HG02981 (cell line): ENCODE data around the gene SYK.

Experiments used
- ATAC-seq: cut with Tn5 transposase; IDR thresholded peaks from one replicate; pipeline ENCODE4 v1.9.1; 2021; ENCODE audit warnings: mild to moderate bottlenecking, moderate library complexity; ENCODE audit not compliant: unreplicated experiment

The SYK gene

DNA sequence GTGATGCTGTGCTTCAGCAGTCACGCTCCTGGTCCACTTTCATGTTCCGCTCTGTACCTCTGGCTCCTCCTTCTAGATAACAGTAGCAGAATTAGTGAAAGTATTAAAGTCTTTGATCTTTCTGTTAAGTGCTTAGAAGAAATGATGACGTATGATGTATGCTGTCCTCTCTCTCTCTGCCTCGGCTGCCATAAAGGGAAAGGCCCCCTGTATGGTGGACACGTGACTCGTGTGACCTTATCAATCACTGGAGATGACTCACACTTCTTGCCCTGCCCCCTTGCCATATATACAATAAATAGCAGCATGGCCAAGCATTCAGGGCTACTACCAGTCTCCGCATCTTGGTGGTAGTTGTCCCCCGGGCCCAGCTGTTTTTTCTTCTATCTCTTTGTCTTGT lies 100.3 kb downstream of the SYK start:
- ATAC-seq: no peak

DNA sequence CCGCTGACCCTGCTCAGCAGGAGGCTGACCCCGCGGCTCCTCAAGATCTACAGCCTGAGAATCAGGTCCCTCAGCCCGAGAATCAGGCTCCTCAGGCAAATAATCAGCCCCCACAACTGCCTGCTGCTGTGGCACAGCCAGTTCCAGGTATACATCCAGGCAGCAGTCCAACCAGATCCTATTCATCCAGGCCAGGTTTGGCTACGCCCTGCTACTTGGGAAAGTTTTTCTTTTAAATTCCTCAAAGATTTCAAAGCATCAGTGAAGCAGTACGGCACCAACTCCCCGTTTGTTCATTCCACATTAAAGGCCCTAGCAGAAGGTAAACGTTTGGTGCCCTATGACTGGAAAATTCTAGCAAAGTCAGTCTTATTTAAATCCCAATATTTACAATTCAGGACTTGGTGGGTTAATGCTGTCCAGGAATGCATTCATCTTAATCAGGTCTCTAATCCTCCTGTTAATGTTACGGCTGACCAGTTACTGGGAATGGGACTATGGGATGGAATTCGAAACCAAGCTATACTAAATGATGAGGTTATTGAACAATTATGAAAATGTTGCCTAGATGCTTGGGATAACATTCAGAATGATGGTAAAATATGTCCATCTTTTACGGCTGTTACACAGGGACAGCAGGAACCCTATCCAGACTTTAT lies 102.3 kb downstream of the SYK start:
- no peak for ATAC-seq

DNA sequence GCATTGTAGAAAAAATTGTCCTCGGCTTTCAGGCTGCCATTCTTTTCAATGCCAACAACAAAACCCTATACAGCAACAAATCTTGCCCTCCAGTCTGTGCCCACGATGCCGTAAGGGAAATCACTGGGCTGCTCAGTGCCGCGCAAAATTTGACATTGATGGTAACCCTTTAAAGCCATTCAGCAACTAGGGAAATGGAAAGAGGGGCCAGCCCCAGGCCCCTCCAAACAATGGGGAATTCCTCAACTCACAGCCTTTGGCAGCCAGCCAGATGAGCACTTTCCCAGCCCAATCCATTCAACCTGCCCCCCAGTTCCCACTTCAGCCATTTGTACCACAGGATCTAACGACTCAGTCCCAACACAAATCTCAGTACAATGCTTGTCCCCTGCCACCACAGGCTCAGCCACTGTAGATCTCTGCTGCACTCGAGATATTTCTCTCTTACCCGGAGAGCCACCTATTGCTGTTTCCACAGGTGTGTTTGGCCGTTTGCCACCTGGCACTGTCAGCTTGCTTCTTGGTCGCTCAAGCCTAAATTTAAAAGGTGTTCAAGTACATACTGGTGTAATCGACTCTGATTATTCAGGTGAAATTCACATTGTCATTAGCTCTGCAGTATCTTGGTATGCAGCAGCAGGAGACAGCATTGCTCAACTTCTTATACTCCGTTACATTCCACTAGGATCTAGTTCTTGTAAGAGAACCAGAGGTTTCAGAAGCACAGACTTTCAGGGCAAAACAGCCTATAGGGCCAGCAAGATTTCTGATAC lies 103.3 kb downstream of the SYK start:
- no peak for ATAC-seq

DNA sequence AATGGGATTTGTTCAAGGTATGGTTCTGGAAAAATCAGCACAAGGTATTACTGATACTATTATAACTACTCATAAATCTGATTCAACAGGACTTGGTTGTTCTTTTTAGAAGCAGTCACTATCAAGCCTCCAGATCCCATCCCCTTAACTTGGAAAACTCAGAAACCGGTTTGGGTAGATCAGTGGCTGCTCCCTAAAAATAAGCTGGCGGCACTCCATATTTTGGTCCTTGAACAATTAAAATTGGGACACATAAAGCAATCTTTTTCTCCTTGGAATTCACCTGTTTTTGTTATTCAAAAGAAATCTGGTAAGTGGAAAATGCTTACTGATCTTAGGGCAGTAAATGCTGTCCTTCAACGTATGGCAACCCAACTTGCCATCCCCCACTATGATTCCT lies 104.2 kb downstream of the SYK start:
- ATAC-seq: no peak

DNA sequence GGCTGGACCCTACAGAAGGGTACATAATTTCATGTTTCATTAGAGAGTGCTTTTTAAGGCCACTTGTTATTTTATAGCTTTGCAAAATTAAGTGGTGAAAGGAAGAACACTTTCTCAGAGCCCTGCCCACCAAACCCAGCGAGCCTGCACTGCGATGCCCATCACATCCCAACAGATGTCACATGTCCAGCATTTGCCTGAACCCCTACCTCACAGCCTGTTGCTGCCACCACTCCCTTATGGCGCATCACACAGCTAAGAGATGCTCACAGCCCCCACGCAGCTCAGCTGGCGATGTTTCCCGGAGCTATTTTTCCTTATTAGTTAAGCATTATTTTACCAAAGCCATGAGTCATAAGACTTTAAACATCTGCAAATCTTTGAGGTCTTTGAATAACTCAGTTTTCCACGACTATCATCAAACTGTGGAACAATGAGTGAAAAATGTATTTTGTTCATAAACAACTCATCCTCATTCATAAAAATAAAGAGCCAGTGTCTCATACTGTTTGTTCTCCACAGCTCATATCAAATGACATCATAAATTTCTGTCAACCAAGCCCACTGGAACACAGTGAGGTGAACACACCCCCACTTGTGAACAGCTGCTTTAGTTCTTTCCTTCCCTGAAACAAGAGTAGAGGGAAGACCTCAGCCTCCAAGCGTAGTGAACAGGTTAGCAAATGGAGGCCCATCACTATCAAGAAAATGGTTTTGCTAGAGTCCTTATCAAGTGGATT lies 104.9 kb downstream of the SYK start:
- no peak for ATAC-seq

DNA sequence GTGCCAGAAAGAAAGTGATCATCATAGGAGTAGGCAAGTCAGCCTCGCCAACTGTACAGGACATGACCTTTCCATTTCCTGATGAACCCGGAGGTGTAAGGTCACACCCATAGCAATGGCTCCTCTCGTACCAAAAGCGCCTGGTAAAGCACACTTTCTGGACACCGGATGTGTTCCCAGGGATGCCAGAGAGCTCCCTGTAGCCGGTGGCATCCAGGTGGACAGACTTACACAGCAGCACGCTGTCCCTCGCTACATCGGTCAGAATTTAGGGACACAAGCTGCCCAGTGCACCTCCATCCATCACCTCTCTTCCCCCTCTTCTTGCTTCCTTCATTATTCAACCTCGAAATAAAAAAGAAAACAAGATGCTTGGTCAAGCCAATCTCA lies 105.4 kb downstream of the SYK start:
- no peak for ATAC-seq

DNA sequence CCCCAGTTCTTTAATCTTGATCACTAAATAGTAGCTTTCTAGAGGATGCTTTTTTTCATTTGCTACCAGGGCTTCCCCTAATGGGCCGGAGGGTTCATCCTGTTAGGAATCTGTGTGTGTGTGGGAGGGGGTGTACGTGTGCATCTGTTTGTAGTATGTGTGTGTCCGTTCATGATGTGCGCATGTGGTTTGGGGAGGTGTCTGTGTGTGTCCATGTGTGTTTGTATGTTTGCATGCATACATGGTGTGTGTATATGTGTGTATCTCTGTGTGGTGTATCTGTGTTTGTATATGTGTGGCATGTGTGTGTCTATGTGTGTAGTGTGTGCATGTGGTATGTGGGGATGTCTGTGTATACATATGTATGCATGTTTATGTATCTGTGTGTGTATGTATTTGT lies 106.2 kb downstream of the SYK start:
- ATAC-seq: no peak

DNA sequence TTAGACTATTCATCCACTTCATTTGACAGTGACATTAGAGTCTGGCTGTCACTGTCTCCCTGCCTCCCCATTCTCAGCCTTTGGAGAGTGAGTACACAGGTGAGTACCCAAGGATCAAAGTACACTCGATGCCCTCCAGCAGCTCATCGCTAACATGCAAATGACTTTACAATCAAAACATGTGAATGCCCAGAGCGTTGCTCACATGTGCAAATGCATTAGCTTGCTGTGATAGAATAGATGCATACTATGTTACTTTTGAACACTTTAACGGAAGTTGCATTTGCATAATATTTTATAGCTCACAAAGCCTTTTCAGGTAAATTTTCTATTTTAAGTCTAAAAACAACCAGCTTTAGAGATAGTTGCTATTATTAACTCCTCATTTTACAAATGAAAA lies 107.6 kb downstream of the SYK start:
- ATAC-seq: no peak

DNA sequence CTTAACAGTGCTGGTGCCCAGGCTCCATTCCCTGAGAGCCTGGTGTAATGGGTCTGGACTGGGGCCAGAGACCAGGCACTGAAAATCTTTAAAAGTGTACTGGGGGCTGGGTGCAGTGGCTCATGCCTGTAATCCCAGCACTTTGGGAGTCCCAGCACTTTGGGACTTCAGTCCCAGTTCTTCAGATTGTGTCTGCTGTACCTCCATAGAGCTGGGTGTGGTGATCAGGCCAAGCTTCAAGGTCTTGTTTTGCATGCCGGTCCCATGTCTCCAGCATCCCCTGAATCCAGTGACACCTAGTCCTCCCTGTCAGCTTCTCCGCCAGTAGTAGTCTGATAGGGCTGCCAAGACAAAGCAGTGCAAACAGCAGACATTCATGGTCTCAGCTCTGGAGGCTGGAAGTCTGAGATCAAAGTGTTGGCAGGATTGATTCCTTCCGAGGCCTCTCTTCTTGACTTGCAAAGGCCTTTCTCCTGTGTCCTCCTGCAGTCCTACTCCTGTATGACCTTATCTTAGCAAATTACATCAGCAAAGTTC lies 108.2 kb downstream of the SYK start:
- no peak for ATAC-seq

DNA sequence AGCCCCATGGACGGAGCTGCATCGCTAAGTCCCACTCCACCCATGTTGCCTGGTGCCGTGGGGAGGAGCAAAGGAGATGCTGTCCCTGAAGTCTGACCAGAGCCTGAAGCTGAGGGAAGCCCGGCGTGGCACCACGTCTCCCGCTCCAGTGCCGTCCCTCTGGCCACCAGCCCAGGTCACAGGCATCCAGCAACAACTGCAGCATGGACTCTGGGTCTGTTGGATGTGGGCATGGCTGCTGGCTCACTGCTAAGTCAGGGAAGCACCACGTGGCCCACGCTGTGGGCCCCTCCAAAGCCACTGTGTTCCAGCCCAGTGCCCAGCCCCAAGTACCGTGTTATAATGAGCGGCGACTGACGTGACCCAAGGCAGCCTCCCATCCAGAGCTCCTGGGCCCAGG lies 112.6 kb downstream of the SYK start:
- no peak for ATAC-seq

DNA sequence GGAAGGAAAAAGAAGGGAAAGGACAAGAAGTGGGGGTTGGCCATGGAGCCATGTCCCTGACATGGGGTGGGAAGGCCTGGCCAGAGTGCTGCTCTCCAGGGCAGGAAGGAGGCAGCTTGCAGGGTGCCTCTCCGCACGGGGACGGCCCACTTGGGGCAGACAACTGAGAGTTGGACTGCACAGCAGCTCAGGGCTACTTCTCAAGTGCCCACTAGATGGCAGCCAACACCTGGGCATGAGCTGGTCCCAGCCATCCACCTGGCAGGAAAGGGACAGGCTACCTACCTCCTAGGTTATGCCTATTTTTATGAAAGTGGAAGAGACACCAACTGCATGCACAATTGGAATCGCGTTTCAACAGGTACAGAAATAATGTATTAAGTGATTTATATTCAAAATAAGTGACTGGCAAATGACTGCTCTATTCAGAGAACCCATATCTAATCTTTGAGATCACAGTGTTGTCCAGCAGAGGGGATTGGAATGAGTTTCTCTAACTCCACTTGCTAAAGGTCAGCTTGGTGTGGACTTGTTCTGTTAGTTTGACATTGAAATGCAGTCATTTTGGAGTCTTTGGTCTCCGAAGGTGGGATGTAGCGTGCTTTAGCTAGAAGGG lies 113.4 kb downstream of the SYK start:
- ATAC-seq: peak; percentile 92

DNA sequence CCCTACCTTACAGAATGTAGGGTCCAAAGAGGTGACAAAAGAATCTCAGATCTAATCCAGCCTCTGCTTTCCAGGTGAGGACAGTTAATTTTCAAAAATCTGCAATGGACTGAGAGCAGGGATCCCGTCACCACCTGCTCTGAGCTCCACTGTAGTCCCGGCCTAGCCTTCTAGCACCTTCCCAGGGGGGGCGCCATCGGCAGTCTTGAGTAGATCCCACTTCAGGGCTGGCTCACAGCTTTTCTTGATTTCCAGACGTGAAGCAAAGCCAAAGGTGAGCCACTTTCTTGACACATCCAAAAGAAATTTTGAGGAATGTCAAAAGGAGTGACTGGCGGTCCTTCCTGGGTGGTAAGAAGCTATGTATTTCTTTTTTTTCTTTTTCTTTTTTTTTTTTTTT lies 114.1 kb downstream of the SYK start:
- ATAC-seq: no peak

DNA sequence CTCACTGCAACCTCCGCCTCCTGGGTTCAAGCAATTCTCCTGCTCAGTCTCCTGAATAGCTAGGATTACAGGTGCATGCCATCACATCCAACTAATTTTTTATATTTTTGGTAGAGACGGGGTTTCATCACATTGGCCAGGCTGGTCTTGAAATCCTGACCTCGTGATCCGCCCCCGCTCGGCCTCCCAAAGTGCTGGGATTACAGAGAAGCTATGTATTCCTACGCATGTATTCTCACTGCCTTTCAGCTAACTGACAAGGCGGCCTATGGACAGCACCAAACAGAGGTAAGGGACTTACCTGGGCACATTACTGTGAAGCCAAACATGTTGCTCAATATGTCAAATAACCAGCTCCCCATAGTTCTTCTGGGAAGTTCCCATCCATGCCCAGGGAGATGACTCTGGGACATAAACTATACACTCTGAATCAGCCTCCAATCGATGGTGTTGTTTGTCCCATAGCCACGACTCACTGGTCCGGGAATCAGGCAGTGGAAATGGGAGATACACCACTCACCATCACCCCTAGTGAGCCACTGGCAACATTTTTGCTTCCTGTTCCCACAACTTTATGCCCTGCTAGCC lies 114.6 kb downstream of the SYK start:
- ATAC-seq: no peak

DNA sequence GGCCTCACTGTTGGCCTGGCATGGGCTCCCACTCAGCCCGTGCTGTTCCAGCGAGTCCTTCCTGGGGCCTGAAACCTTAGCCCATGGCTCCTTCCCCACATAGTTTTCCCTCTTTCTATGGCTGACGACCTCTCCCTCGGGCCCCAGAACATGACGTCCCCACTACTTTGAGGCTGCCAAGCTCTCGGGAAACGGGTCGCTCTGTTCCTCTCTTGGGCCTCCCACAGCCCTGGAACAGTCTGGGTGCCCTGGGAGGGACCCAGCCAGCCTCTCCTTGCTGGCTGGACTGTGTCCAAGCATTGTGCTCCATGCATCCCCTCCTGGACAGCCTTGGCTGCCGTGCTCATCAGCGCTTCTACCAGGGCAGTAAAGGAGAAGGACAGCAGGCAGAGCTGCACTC lies 118.3 kb downstream of the SYK start:
- no peak for ATAC-seq

DNA sequence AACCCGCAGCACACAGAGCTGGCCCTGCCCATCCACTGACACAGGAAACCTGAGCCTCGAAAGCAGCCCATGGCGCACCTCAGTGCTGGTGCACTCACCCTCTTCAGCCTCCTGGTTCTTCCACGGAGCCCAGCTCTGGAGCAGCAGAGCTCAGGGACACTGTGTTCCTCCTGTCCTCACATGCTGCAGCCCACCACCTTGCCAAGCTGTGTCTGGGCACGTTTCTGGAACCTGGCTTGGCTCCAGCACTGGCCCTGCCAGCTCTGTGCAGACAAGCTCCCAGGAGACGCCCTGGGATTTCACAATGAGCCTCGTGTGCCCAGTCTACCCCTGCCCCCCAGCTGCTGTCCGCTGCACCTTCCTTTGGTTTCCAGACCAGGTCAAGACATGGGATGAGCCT lies 119.5 kb downstream of the SYK start:
- ATAC-seq: no peak

DNA sequence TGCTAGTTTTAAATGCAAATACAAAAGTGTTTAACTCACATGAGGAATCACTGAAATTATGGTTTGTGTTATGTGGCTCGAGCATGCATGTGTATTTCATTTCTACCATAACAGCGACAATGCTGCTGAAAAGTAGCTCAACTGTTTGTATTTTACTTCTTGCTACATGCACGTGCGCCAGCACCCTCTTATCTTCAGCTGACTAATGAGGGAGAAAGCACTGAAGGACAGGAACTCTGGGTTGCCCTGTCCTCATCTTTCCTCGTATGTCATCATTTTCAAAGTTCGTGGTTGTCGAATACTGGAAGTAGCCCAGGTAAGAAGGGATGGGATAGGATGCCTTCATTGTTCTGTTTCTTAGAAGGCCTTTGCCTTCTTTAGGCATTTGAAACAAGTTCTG lies 120.3 kb downstream of the SYK start:
- ATAC-seq: no peak

DNA sequence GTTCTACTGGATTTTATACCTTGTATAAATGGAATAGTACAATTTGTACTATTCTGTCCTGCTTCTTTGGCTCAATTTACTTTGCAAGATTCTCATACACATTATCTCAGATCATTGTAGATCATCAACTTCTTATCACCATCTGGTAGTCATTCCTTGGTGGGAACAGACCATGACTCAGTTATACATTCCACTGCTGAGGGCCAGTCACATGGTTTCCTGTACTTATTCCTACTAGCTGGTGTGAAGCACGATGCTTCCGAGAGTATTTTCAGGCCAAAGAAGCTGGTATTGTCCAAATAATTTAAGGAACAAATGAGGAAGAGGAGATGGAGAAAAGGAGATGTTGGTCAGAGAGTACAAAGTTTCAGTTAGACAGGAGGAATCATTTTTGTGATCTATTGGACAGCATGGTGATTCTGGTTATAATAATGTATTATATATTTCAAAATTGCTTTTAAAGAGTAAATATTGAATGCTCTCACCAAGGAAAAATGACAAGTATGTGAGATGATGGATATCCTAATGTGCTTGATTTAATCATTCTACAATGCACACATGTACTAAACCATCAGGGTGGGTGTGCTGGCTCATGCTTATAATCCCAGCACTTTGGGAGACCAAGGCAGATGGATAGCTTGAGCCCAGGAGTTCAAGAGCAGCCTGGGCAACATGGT lies 124.1 kb downstream of the SYK start:
- no peak for ATAC-seq

DNA sequence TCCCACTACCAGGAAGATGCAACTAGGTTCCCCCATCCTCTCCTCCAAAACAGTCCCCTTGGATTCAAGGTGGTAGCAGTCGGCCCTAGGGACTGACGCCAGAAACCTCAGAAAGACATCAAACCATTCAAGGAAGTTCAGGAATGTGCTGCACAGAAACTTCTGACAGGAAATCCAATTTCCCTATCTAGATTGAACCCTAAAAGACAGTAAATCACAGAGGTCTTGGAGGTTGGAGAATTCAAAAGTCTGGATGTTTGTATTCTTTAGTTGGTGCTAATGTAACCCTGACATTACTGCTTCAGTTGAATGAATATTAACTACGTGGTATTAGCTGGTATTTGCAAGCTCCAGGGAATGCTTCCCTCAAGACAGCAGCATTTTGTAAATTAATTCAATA lies 125.3 kb downstream of the SYK start:
- no peak for ATAC-seq

DNA sequence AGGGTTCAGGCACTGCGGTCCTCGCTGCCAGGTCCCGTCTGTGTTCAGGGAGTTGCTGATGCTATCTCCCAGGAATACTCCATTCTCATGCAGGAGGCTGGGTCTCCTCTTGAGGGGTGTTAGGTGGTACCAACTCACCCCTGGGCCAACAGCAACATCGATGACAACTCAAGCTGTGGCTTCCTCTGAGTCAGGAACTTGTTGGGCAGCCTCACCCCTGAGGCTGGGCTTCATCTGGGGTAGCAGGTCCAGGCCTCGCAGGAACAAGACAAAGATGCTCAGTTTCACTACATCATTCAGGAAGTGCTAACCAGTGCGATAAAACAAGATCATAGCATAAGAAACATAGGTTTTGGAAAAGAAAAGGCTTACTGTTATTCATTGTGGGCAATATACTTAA lies 125.9 kb downstream of the SYK start:
- ATAC-seq: no peak

DNA sequence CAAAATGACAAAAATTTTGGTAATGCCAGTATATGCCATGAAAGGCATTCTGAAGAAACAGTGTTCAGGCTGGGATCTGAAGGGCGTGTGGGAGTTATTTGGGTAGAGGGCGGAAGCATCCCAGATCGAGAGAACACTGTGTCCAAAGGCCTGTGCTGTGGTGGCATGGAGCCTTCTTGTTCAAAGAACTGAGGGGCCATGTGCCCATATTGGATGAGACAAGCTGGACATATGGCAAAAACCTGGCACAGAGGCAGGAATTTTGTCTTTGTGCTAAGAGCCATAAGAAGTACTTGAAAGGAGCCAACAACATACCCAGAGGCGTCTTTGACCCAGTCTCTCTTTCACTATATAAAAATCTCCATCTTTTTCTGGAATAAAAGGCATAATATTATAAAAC lies 128.0 kb downstream of the SYK start:
- no peak for ATAC-seq

DNA sequence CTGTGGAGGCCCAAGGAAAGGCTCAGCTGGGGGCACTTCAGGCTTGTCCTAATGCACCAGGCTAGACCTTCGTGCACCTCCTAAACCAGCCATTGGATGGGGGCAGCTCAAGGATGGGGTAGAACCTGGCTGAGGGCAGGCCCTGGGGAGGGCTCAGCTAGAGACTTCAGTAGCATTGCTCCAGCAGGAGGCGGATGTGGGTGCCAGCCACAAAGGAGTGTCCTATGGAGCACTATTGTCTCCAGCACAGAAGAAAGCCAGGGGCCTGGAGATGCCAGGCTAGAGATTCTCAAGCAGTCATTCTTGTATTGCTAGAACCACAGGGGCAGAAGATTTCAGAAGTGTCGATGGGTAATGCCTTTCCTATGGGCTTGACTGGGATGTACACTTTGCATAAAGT lies 131.8 kb downstream of the SYK start:
- no peak for ATAC-seq
